ENCODE measurements around the gene RBBP8. TPM values are rescaled to one million over a fixed set of nuclear protein-coding genes. Genes with fewer than 3 reads are reported as not detected.

RBBP8 gene
- polyA plus RNA-seq, 3 donors: 5.8 to 9.6 (median 7.8) TPM

- Histone ChIP-seq H3K9me3 (replicated peaks in 1 of 2; ENCODE audit: control insufficient read depth in 1 of 2, insufficient read depth in 1 of 2, low read length in 2 of 2) (no peaks in the 10 kb centered on the region), H4K20me1 (ENCODE audit: insufficient read depth, low read length) (no peaks in the 10 kb centered on the region), H3K79me2 (ENCODE audit: insufficient read depth, low read length) (no peaks in the 10 kb centered on the region), H3K4me1 (ENCODE audit: control insufficient read depth in 1 of 2, insufficient read depth in 2 of 2, low read length in 2 of 2) (no peaks in the 10 kb centered on the region), H3K4me2 (replicated peaks; ENCODE audit: extremely low read depth, low read length, poor library complexity, severe bottlenecking) (no peak overlapping the region), H3K9ac (ENCODE audit: insufficient read depth, low read length, poor library complexity, severe bottlenecking) (no peak overlapping the region), H3K4me3 (replicated peaks in 1 of 3; ENCODE audit: low read depth in 2 of 3, low read length in 3 of 3) (no peak overlapping the region), H3K27ac (ENCODE audit: low read depth in 1 of 2, low read length in 2 of 2) (no peak overlapping the region), H3K36me3 (replicated peaks in 1 of 2; ENCODE audit: control insufficient read depth in 1 of 2, insufficient read depth in 2 of 2, low read length in 2 of 2) (peaks cover 23 to 78% of the 10 kb centered on the region in 2 donors), H3K27me3 (ENCODE audit: control insufficient read depth in 2 of 2, insufficient read depth in 2 of 2, low read length in 2 of 2) (no peaks in the 10 kb centered on the region), H2AFZ (ENCODE audit: insufficient read depth, low read depth, low read length, poor library complexity, severe bottlenecking) (no peak overlapping the region)
- TF ChIP-seq CTCF (IDR thresholded peaks at IDR 0.05): no peak
- Mint-ChIP-seq H3K36me3 (peaks cover 28% of the 10 kb centered on the region in 2 donors), H3K27me3 (ENCODE audit: low read depth in 3 of 3) (no peaks in the 10 kb centered on the region), H3K4me3 (no peak overlapping the region), H3K9me3 (no peaks in the 10 kb centered on the region), H3K27ac (no peak overlapping the region), H3K4me1 (no peaks in the 10 kb centered on the region)
- 96% methylated on average over 3 of the region's 3 CpGs for WGBS (ENCODE audit: insufficient coverage)
- DNase-seq: no peak
- intact Hi-C loops (cut with micrococcal nuclease): loop anchor here in 1 of 2 donors (5.0 kb wide), 1 partner anchor 190 kb away; no protein-coding TSS in a partner anchor
Measured at GRCh38 chr18:22987547-22988189, 54.5 kb downstream of the RBBP8 start.

GRCh38 chr18:22988208-22988607 is 55.1 kb downstream of the RBBP8 start:
- Histone ChIP-seq H3K36me3 (replicated peaks in 1 of 2; ENCODE audit: control insufficient read depth in 1 of 2, insufficient read depth in 2 of 2, low read length in 2 of 2) (peaks cover 24 to 84% of the 10 kb centered on the region in 2 donors), H3K9me3 (replicated peaks in 1 of 2; ENCODE audit: control insufficient read depth in 1 of 2, insufficient read depth in 1 of 2, low read length in 2 of 2) (no peaks in the 10 kb centered on the region), H4K20me1 (ENCODE audit: insufficient read depth, low read length) (no peaks in the 10 kb centered on the region), H3K4me3 (replicated peaks in 1 of 3; ENCODE audit: low read depth in 2 of 3, low read length in 3 of 3) (no peak overlapping the region), H3K27ac (ENCODE audit: low read depth in 1 of 2, low read length in 2 of 2) (no peak overlapping the region), H3K4me2 (replicated peaks; ENCODE audit: extremely low read depth, low read length, poor library complexity, severe bottlenecking) (no peak overlapping the region), H3K27me3 (ENCODE audit: control insufficient read depth in 2 of 2, insufficient read depth in 2 of 2, low read length in 2 of 2) (no peaks in the 10 kb centered on the region), H3K9ac (ENCODE audit: insufficient read depth, low read length, poor library complexity, severe bottlenecking) (no peak overlapping the region), H3K79me2 (ENCODE audit: insufficient read depth, low read length) (no peaks in the 10 kb centered on the region), H2AFZ (ENCODE audit: insufficient read depth, low read depth, low read length, poor library complexity, severe bottlenecking) (no peak overlapping the region), H3K4me1 (ENCODE audit: control insufficient read depth in 1 of 2, insufficient read depth in 2 of 2, low read length in 2 of 2) (no peaks in the 10 kb centered on the region)
- intact Hi-C loops (cut with micrococcal nuclease): loop anchor here in 1 of 2 donors (5.0 kb wide), 1 partner anchor 191 kb away; no protein-coding TSS in a partner anchor
- H3K4me3 Mint-ChIP-seq: no peak overlapping the region
- no peak for TF ChIP-seq CTCF (IDR thresholded peaks at IDR 0.05)
- H3K36me3 Mint-ChIP-seq: peaks cover 31 to 33% of the 10 kb centered on the region in 2 donors
- no peaks in the 10 kb centered on the region for H3K27me3 Mint-ChIP-seq (ENCODE audit: low read depth in 3 of 3)
- WGBS (ENCODE audit: insufficient coverage): 100% methylated on average over 2 of the region's 3 CpGs
- H3K9me3 Mint-ChIP-seq: no peaks in the 10 kb centered on the region
- H3K4me1 Mint-ChIP-seq: no peaks in the 10 kb centered on the region
- H3K27ac Mint-ChIP-seq: no peak overlapping the region
- DNase-seq: no peak
